AG04449 (cell line): ENCODE results near the gene RBM23.

ENCODE experiments used
- CTCF ChIA-PET: fragments of 350-600 bp; formaldehyde crosslinking; extraction: SDS; loops from one replicate; lab custom pipeline; 2021; ENCODE audit warnings: antibody characterized with exemption; lab: Yijun Ruan, JAX
- POLR2A ChIA-PET: fragments of 400-600, 350-600 bp; formaldehyde crosslinking; extraction: SDS; loops from one replicate; lab custom pipeline; 2020; ENCODE audit warnings: antibody characterized with exemption, inconsistent platforms; lab: Yijun Ruan, JAX
- DNase-seq: peaks from one replicate; pipeline ENCODE4 v3.0.0-alpha.2; 2010; ENCODE audit warnings: low read depth, low spot score
- H3K4me3 ChIP-seq: 2 replicates; pipeline ENCODE4 v1.5.1; 2011; ENCODE audit warnings: low read depth, mild to moderate bottlenecking, control low read depth, low read length
- CTCF ChIP-seq: IDR thresholded peaks from one replicate; pipeline ENCODE4 v1.5.1; 2011; ENCODE audit warnings: mild to moderate bottlenecking, moderate library complexity, low read length, control low read depth, inconsistent platforms; ENCODE audit not compliant: insufficient read depth; ENCODE audit errors: missing control alignments

The RBM23 gene

GRCh38 chr14:22901799-22902198, 17.1 kb downstream of the RBM23 start:
- DNase-seq = no peak
- no peak for TF ChIP-seq CTCF
- CTCF ChIA-PET = interaction anchor here (0.7 to 12.7 kb wide), 21 partner anchors 9 to 513 kb away, joined by 3 to 164 read pairs (median 11); partner anchors contain the start of genes LRP10, MMP14, PRMT5 and RBM23
- POLR2A ChIA-PET = interaction anchor here (0.9 kb wide), 1 partner anchor 17 kb away, joined by 4 read pairs; no protein-coding TSS in a partner anchor
- no peak overlapping the region for H3K4me3 ChIP-seq

DNA sequence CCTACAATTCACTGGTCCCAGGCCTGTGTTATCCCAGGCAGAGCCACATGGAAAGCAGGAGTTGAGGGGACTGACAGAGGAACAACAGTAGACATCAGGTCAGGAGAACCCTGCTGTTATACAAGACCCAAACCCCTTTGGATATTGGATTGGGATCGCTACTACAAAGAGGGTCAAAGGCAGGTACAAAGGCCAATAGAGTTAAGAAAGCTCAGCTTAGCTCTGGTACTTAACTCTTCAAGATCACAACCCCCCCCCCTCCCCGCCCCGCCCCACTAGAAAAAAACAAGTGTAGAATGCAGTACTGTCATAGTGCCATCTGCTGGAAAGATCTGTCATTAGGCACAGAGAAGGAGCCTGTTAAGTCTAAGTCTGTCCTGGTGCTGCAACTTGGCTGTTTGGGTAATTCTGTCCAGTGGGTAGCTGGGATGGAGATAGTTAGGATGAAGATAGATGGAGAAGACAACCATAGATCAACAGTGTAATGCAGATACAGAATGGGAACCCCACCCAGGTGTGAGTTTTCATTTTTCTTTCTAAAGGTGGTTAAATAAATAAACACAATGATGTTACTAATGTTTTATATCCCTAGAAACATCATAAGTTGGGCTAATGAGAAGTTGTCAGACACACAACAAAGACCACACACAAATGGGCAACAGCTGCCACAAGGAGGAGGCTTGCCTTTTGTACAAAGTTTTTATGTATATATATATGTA, 18.7 kb downstream of the RBM23 start:
- POLR2A ChIA-PET = interaction anchor here (0.7 to 1.0 kb wide), 2 partner anchors 9 to 16 kb away, joined by 3 to 4 read pairs; no protein-coding TSS in a partner anchor
- TF ChIP-seq CTCF = peak; percentile 72
- CTCF ChIA-PET = interaction anchor here (0.6 to 12.7 kb wide), 47 partner anchors 8 to 516 kb away, joined by 3 to 164 read pairs (median 5); partner anchors contain the start of genes AJUBA, LRP10, MMP14 and PRMT5

DNA sequence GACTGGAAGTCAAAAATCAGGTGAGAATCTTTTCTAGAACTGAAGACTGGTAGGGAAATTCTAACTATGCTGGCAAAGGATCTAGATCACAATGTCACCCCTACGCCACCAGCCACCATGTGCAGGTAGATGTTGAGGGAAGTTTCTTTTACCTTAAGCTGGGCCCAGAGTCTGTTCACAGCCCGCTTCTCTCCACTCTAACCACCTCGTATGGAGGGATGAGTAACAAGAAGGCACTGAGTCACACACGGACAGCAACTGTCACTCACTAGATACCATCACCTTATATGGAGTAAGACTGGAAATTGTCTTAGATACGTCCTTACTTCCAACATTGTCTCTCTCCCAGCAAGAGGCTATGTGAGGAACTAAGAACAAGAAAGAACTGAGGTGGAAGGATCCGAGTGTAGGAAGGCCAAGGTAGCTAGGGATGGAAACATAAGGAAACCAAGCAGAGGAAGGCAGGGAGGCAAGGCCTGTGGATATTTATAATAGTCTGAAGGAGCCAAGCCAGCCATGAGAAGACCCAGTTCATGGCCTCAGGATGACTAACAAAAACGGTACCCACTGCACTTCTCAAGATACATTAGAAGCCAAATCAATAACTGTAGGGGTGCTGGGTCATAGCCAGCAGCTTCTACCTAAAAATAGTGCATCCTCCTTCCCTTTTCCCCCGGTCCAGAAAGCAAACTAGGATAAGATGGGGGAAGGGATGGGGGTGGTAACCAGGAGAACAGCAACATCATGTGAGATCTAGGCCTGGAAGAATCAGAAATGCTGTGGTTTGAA, 20.5 kb downstream of the RBM23 start:
- ChIA-PET CTCF (interaction anchor here (0.6 to 12.7 kb wide), 16 partner anchors 9 to 677 kb away, joined by 3 to 164 read pairs (median 14); partner anchors contain the start of genes LRP10, RBM23 and REM2), POLR2A (interaction anchor here (0.5 to 1.2 kb wide), 5 partner anchors 10 to 47 kb away, joined by 3 to 8 read pairs (median 3); partner anchors contain the start of gene LRP10)
- no peak for TF ChIP-seq CTCF
- no peak overlapping the region for H3K4me3 ChIP-seq
- peak; percentile 51 for DNase-seq

More for the DNA sequence above, 18.7 kb downstream of the RBM23 start:
- no peak overlapping the region for H3K4me3 ChIP-seq
- DNase-seq = no peak

GRCh38 chr14:22897357-22897756, 21.6 kb downstream of the RBM23 start:
- ChIA-PET CTCF (interaction anchor here (0.8 to 12.7 kb wide), 11 partner anchors 15 to 342 kb away, joined by 3 to 164 read pairs (median 7); partner anchors contain the start of genes LRP10, PRMT5 and REM2), POLR2A (interaction anchor here (1.0 to 1.2 kb wide), 2 partner anchors 15 to 26 kb away, joined by 4 to 5 read pairs; partner anchors contain the start of gene LRP10)
- TF ChIP-seq CTCF = no peak
- DNase-seq = no peak
- no peak overlapping the region for H3K4me3 ChIP-seq

GRCh38 chr14:22896760-22897159, 22.2 kb downstream of the RBM23 start:
- TF ChIP-seq CTCF = no peak
- POLR2A ChIA-PET = interaction anchor here (1.2 kb wide), 1 partner anchor 15 kb away, joined by 5 read pairs; no protein-coding TSS in a partner anchor
- no peak overlapping the region for H3K4me3 ChIP-seq
- CTCF ChIA-PET = interaction anchor here (0.8 to 12.7 kb wide), 15 partner anchors 14 to 505 kb away, joined by 3 to 164 read pairs (median 4); partner anchors contain the start of genes LRP10, PRMT5 and REM2
- DNase-seq = no peak
